ENCODE measurements around the gene SLC45A1.
A peak's percentile ranks its signal among the peaks of the same experiment; 100 is the strongest.

SLC45A1 gene

GRCh38 chr1:8349961-8350360 is 32.0 kb downstream of the SLC45A1 start:
- no peaks in the 10 kb centered on the region for H4K20me1 ChIP-seq (ENCODE audit: insufficient read depth, low read length, poor library complexity, severe bottlenecking)
- no peak overlapping the region for H3K9ac ChIP-seq (ENCODE audit: low read depth, low read length, poor library complexity, severe bottlenecking)
- no peak overlapping the region for H2AFZ ChIP-seq (ENCODE audit: low read length)
- no peaks in the 10 kb centered on the region for H3K27me3 ChIP-seq (ENCODE audit: insufficient read depth, low read length, poor library complexity, severe bottlenecking)
- no peaks in the 10 kb centered on the region for H3K9me3 ChIP-seq (ENCODE audit: insufficient read depth, low read depth, low read length)
- no peak overlapping the region for H3K4me3 ChIP-seq (ENCODE audit: low read length, poor library complexity, severe bottlenecking)
- no peaks in the 10 kb centered on the region for H3K4me1 ChIP-seq (ENCODE audit: insufficient read depth, low read length, poor library complexity, severe bottlenecking)
- no peak overlapping the region for H3K4me2 ChIP-seq (ENCODE audit: low read depth, low read length, poor library complexity, severe bottlenecking)
- H3K9me2 ChIP-seq (replicated peaks; ENCODE audit: low read depth, low read length), result no peaks in the 10 kb centered on the region
- no peak for TF ChIP-seq EZH2phosphoT487 (IDR thresholded peaks at IDR 0.05; ENCODE audit: borderline replicate concordance)
- no peak for TF ChIP-seq CTCF (conservative IDR thresholded peaks at IDR 0.05; ENCODE audit: low read length)
- H3K79me2 ChIP-seq (ENCODE audit: insufficient read depth, low read length), result no peaks in the 10 kb centered on the region
- peaks cover 23% of the 10 kb centered on the region; the same call in 1 of the 2 replicates for H3K36me3 ChIP-seq (ENCODE audit: insufficient read depth, low read length)
- H3F3A ChIP-seq (ENCODE audit: low read depth), result no peaks in the 10 kb centered on the region

GRCh38 chr1:8350914-8351684 is 33.2 kb downstream of the SLC45A1 start:
- no peak overlapping the region for H3K9ac ChIP-seq (ENCODE audit: low read depth, low read length, poor library complexity, severe bottlenecking)
- no peak for TF ChIP-seq CTCF (conservative IDR thresholded peaks at IDR 0.05; ENCODE audit: low read length)
- no peak for TF ChIP-seq EZH2phosphoT487 (IDR thresholded peaks at IDR 0.05; ENCODE audit: borderline replicate concordance)

GRCh38 chr1:8351693-8352470 is 34.0 kb downstream of the SLC45A1 start:
- TF ChIP-seq EZH2phosphoT487 (IDR thresholded peaks at IDR 0.05; ENCODE audit: borderline replicate concordance), result no peak
- TF ChIP-seq CTCF (conservative IDR thresholded peaks at IDR 0.05; ENCODE audit: low read length), result peak; percentile 71
- H3K79me2 ChIP-seq (ENCODE audit: insufficient read depth, low read length), result no peaks in the 10 kb centered on the region
- no peak overlapping the region for H2AFZ ChIP-seq (ENCODE audit: low read length)
- no peak overlapping the region for H3K4me2 ChIP-seq (ENCODE audit: low read depth, low read length, poor library complexity, severe bottlenecking)
- H3K4me3 ChIP-seq (ENCODE audit: low read length, poor library complexity, severe bottlenecking), result no peak overlapping the region
- H3K4me1 ChIP-seq (ENCODE audit: insufficient read depth, low read length, poor library complexity, severe bottlenecking), result no peaks in the 10 kb centered on the region
- no peaks in the 10 kb centered on the region for H4K20me1 ChIP-seq (ENCODE audit: insufficient read depth, low read length, poor library complexity, severe bottlenecking)
- H3K9ac ChIP-seq (ENCODE audit: low read depth, low read length, poor library complexity, severe bottlenecking), result no peak overlapping the region
- H3K9me2 ChIP-seq (replicated peaks; ENCODE audit: low read depth, low read length), result no peaks in the 10 kb centered on the region
- no peaks in the 10 kb centered on the region for H3K27me3 ChIP-seq (ENCODE audit: insufficient read depth, low read length, poor library complexity, severe bottlenecking)
- no peaks in the 10 kb centered on the region for H3F3A ChIP-seq (ENCODE audit: low read depth)
- H3K36me3 ChIP-seq (ENCODE audit: insufficient read depth, low read length), result peaks cover 41% of the 10 kb centered on the region; the same call in 1 of the 2 replicates
- no peaks in the 10 kb centered on the region for H3K9me3 ChIP-seq (ENCODE audit: insufficient read depth, low read depth, low read length)

More at GRCh38 chr1:8350914-8351684, 33.2 kb downstream of the SLC45A1 start:
- Histone ChIP-seq H3K9me2 (replicated peaks; ENCODE audit: low read depth, low read length) (no peaks in the 10 kb centered on the region), H3F3A (ENCODE audit: low read depth) (no peaks in the 10 kb centered on the region), H3K4me3 (ENCODE audit: low read length, poor library complexity, severe bottlenecking) (no peak overlapping the region), H3K4me2 (ENCODE audit: low read depth, low read length, poor library complexity, severe bottlenecking) (no peak overlapping the region), H4K20me1 (ENCODE audit: insufficient read depth, low read length, poor library complexity, severe bottlenecking) (no peaks in the 10 kb centered on the region), H3K27me3 (ENCODE audit: insufficient read depth, low read length, poor library complexity, severe bottlenecking) (no peaks in the 10 kb centered on the region), H3K4me1 (ENCODE audit: insufficient read depth, low read length, poor library complexity, severe bottlenecking) (no peaks in the 10 kb centered on the region), H3K9me3 (ENCODE audit: insufficient read depth, low read depth, low read length) (no peaks in the 10 kb centered on the region), H3K79me2 (ENCODE audit: insufficient read depth, low read length) (no peaks in the 10 kb centered on the region), H3K36me3 (ENCODE audit: insufficient read depth, low read length) (peaks cover 34% of the 10 kb centered on the region; the same call in 1 of the 2 replicates), H2AFZ (ENCODE audit: low read length) (no peak overlapping the region)

Measured in Loucy (cell line).